Activated T-cell treated with anti-CD3 and anti-CD28 coated beads, Interleukin-2, amount 50 U/mL, for 4 hours (primary cell): ENCODE results near the gene TAF9B. TPM values are rescaled to one million over a fixed set of nuclear protein-coding genes. Genes with fewer than 3 reads are reported as not detected.
"Not testable (repeated sequence)": the region's sequence is repeated elsewhere in the genome, so short reads cannot be mapped to it uniquely, and the experiment has no call there.

Experiments
- ATAC-seq, 2 donors: fragments of 200-7000 bp; cut with Tn5 transposase; one replicate each; pipeline ENCODE4 v1.10.0; 2021
- DNase-seq: peaks from one replicate; pipeline ENCODE4 v3.0.0-alpha.2; 2020
- H3K27me3 Mint-ChIP-seq: one replicate; pipeline ENCODE4 v1.8.0; 2021; ENCODE audit warnings: low read depth, mixed read lengths
- H3K36me3 Mint-ChIP-seq: one replicate; pipeline ENCODE4 v1.8.0; 2022; ENCODE audit warnings: mixed read lengths; ENCODE audit not compliant: insufficient read depth
- H3K4me1 Mint-ChIP-seq: one replicate; pipeline ENCODE4 v1.8.0; 2021; ENCODE audit warnings: low read depth, mixed read lengths
- H3K4me3 Mint-ChIP-seq: one replicate; pipeline ENCODE4 v1.8.0; 2021; ENCODE audit warnings: mild to moderate bottlenecking, moderate library complexity, mixed read lengths
- H3K9me3 Mint-ChIP-seq: one replicate; pipeline ENCODE4 v1.8.0; 2021; ENCODE audit warnings: mixed read lengths
- total RNA-seq, 3 donors: library from RNA; stranded (reverse); gene quantifications; one replicate each; pipeline ENCODE4 v1.2.1, GENCODE V29; 2021

TAF9B gene
- total RNA-seq, 3 donors from 2014 or later = 19.7 to 22.5 (median 20.8) TPM

DNA sequence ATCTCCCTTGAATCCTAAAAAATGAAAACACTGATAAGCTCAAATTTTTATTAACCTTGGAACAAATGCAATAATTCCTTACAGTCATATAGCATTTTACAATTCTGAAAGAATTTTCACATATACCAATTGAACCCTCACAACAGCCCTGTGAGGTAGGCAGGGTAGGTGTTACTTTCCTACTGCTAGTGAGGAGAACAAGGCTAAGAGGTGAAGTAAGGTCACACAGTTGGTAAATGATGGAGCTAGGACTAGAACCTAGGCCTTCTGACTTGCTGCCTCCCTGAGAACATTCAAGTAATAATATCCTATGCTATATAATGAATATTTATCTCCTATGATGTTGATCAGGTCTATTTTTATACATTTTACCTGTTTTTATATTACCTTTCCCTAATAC is 9.7 kb downstream of the TAF9B start:
- peaks cover 12% of the 10 kb centered on the region for H3K36me3 Mint-ChIP-seq
- H3K4me3 Mint-ChIP-seq = no peak overlapping the region
- H3K9me3 Mint-ChIP-seq = no peaks in the 10 kb centered on the region
- no peak for ATAC-seq
- DNase-seq = no peak
- H3K27me3 Mint-ChIP-seq = no peaks in the 10 kb centered on the region
- H3K4me1 Mint-ChIP-seq = peaks cover 6% of the 10 kb centered on the region

DNA sequence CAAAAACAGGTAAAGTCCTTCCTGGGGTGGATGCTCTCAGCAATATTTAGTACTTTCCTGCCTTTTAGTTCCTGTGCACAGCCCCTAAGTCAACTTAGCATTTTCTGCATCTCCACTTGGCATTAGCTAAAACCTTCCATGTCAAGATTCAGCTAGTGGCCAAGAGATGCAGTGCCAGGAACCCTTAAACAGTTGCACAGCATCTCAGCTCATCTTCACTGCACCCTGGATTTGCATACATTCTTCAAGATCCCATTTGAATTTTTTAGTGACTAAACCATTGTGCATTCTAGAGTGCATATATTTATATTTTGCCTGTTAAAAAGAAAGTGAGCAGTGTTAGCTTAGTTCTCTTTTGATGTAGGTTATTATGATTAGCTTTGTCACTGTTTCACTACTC is 13.7 kb downstream of the TAF9B start:
- DNase-seq, H3K9me3 Mint-ChIP-seq, H3K27me3 Mint-ChIP-seq, H3K4me3 Mint-ChIP-seq, ATAC-seq: not testable (repeated sequence)
- peaks cover 29% of the 10 kb centered on the region for H3K4me1 Mint-ChIP-seq
- H3K36me3 Mint-ChIP-seq = peaks cover 23% of the 10 kb centered on the region

DNA sequence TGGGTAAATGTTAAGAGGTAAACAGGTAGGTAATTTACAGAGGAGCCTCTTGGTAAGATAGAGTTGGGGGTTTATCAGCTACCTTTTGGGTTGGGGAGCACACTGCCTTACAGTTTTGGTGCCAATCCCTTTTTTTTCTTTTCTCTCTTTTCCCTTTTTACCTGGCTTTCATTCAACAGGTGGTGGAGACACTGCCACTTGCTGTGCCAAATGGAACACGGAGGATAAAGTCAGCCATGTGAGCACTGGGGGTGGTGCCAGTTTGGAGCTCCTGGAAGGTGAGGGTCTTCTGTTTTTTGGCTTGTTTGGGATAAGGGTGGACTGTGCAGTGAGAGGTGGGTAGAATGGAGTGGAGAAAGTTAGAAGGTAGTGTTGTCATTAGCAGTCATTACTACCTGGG is 14.3 kb downstream of the TAF9B start:
- ATAC-seq = no peak
- H3K4me3 Mint-ChIP-seq = no peak overlapping the region
- H3K27me3 Mint-ChIP-seq = no peaks in the 10 kb centered on the region
- no peak for DNase-seq
- H3K36me3 Mint-ChIP-seq = peaks cover 20% of the 10 kb centered on the region
- peaks cover 28% of the 10 kb centered on the region for H3K4me1 Mint-ChIP-seq
- H3K9me3 Mint-ChIP-seq = no peaks in the 10 kb centered on the region

DNA sequence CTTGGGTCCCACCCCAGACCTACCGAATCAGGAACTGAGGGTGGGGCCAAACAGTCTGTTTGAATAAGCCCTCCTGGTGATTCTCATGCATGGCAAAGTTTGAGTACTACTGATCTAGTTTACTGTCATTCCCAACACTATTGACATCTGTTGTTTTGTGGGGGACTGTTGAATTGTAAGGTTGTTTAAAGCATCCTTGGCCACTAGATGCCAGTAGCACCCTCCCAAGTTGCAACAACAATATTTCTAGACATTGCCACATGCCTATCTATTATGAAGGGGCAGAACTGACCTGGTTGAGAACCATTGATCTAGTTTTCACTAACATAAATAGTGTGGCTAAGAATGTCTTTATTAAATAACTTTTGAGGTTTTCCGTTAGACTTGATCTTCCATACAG is 15.1 kb downstream of the TAF9B start:
- Mint-ChIP-seq H3K36me3 (peaks cover 26% of the 10 kb centered on the region), H3K9me3 (no peaks in the 10 kb centered on the region), H3K27me3 (no peaks in the 10 kb centered on the region), H3K4me3 (no peak overlapping the region), H3K4me1 (peaks cover 31% of the 10 kb centered on the region)
- DNase-seq = no peak
- ATAC-seq = no peak

DNA sequence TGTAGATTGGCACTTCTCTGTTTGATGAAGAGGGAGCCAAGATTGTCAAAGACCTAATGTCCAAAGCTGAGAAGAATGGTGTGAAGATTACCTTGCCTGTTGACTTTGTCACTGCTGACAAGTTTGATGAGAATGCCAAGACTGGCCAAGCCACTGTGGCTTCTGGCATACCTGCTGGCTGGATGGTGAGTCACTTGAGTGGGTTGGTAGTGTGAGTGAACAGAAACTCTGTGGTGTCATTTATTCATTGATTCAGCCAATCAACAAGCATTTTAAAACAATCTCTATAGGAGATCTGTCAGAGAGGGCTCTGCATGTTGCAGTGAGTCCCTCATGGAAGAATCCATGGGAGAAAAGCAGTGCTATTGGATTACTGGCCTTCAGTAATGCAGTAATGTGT is 16.3 kb downstream of the TAF9B start:
- Mint-ChIP-seq H3K36me3 (peaks cover 27% of the 10 kb centered on the region), H3K9me3 (no peaks in the 10 kb centered on the region), H3K4me1 (peaks cover 37% of the 10 kb centered on the region), H3K27me3 (no peaks in the 10 kb centered on the region), H3K4me3 (no peak overlapping the region)
- ATAC-seq = peak; percentile 90 to 92
- peak; percentile 31 for DNase-seq

DNA sequence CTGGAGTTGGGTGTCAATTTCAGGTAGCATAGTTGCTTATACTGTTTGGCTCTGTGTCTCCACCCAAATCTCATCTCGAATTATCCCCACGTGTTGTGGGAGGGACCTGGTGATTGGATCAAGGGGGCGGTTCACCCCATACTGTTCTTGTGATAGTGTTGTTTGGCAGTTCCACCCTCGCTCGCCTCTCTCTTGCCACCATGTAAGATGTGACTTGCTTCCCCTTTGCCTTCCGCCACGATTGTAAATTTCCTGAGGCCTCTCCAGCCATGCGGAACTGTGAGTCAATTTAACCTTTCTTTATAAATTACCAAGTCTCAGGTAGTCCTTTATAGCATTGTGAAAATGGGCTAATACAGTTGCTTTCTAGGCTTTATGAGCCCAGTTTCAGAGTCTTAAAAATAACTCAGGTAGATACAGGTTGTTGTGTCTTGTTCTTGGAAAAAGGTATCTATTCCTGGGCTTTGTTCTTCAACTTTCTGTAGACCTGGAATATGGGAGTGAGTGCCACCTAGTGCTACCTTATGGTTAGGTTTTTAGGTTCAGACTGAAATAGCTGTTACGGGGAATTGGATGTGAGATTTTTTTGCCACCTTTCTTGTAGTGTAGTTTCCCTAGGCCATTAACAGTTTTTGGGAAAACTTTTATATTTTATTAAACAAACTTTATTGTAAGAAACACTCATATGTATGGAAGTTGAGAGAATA is 19.8 kb downstream of the TAF9B start:
- Mint-ChIP-seq H3K4me3 (no peak overlapping the region), H3K4me1 (peaks cover 55% of the 10 kb centered on the region), H3K9me3 (no peaks in the 10 kb centered on the region), H3K36me3 (peaks cover 38% of the 10 kb centered on the region), H3K27me3 (no peaks in the 10 kb centered on the region)
- DNase-seq = no peak
- ATAC-seq = no peak

DNA sequence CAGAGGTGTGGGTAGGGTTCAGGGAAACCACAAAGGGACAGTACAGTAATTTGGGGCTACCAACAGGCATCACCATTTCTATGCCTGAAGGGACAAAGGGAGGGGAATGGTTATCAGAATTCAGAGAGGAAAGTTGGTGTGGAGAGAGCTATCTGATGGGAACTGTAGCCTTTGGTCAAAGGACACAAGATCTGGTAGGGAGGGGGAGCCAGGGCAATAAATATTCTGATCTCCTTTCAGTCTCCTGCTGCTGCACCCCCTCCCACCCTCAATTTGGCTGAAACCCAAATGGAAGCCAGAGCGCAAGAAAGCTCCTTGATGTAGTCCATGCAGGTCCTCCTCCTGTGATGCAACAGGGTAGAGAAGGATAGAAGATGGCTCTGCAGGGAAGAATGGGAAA is 20.8 kb downstream of the TAF9B start:
- no peak overlapping the region for H3K4me3 Mint-ChIP-seq
- DNase-seq = no peak
- no peaks in the 10 kb centered on the region for H3K9me3 Mint-ChIP-seq
- peaks cover 33% of the 10 kb centered on the region for H3K36me3 Mint-ChIP-seq
- H3K4me1 Mint-ChIP-seq = peaks cover 53% of the 10 kb centered on the region
- no peaks in the 10 kb centered on the region for H3K27me3 Mint-ChIP-seq
- no peak for ATAC-seq

DNA sequence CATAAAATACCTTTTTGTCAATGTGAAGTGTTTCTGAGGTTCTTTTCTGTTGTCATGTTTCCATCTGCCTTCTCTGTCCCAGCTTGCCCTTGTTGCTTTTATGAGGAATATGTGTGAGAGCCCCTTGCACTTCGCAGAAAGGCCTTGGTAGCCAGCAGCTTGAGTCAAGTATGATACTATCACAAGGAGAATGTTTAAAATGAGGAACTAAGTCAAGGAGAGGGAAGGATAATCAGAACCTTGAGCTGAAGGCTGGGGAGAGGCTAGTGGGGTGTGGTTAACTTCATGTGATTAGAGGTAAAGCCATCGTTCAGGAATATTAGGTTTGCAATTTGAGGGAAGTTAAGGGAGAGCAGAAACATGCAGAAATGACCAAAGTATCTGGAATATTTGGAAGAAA is 22.7 kb downstream of the TAF9B start:
- no peak for DNase-seq
- no peak for ATAC-seq
- Mint-ChIP-seq H3K9me3 (no peaks in the 10 kb centered on the region), H3K27me3 (no peaks in the 10 kb centered on the region), H3K4me3 (no peak overlapping the region), H3K36me3 (peaks cover 34% of the 10 kb centered on the region), H3K4me1 (peaks cover 47% of the 10 kb centered on the region)

DNA sequence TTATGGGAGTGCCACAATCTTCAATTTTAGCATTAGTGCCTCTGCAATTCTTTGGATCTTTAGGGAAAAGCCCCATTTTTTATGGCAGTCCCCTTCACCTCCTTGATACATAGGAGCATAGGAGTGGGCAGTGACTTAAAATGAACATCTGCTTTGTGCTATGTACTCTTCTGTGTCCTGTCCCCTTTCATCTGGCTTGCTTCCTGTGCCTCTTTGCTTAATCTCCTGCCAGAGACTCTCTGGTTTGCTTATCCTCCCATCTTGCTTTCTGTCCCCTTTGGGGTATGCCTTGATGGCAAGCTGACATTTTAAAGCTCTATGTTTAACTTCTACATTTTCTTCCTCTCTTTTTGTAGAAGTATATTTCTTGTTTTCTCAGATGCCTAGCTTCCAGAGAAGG is 23.1 kb downstream of the TAF9B start:
- peaks cover 36% of the 10 kb centered on the region for H3K36me3 Mint-ChIP-seq
- H3K4me1 Mint-ChIP-seq = peaks cover 49% of the 10 kb centered on the region
- no peak for ATAC-seq
- DNase-seq = no peak
- no peak overlapping the region for H3K4me3 Mint-ChIP-seq
- H3K27me3 Mint-ChIP-seq = no peaks in the 10 kb centered on the region
- no peaks in the 10 kb centered on the region for H3K9me3 Mint-ChIP-seq

DNA sequence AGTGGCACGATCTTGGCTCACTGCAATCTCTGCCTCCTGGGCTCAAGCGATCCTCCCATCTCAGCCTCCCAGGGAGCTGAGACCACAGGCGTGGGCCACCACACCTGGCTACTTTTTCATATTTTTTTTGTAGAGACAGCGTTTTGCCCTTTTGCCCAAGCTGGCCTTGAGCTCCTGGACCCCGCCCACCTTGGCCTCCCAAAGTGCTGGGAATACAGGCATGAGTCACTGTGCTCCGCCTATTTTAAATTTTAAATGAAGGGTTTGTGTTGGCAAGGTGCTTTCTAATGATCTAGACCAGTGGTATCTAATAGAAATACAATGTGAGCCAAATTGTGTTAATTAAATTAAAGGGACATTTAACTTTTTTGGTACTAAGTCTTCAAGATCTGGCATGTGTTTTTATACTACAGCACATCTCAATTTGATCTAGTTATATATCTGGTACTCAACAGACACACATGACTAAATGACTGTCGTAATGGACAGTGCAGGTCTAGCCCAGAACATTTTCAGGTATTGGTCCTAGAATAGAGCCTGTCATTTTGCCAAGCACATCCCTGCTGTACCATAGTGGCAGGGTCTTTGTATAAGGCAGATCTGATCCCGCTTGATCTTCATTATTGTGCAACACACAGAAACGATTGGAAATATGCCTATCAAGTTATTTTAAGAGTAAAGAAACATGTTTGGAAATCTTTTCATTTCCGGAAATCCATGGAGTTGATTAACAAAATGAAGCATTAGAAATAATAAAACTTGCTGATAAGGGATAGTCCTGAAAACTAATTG is 28.1 kb downstream of the TAF9B start:
- Mint-ChIP-seq H3K4me1 (peaks cover 57% of the 10 kb centered on the region), H3K4me3 (no peak overlapping the region), H3K36me3 (peaks cover 31% of the 10 kb centered on the region), H3K9me3 (no peaks in the 10 kb centered on the region), H3K27me3 (no peaks in the 10 kb centered on the region)
- DNase-seq = no peak
- no peak for ATAC-seq

DNA sequence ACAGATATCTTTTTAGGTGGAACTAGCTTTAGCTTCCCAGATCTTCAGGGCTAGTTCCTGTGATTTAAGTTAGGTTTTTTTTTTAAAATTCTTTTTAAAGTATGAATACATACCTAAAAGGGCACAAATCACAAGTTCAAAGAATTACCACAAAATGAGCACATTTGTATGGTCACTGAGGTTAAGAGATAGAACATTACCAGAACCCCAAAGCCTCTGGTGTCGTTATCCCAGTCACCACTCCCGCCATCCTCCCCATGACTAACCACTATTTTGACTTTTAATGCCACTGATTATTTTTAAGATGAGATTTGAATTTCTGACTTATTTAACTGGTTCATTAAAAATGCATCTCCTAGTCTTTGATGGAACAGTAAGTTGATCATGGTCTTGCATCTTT is 30.0 kb downstream of the TAF9B start:
- DNase-seq (no peak), ATAC-seq (peak in 1 of 2 donors; percentile 41)
- H3K27me3 Mint-ChIP-seq = no peaks in the 10 kb centered on the region
- peaks cover 52% of the 10 kb centered on the region for H3K4me1 Mint-ChIP-seq
- no peaks in the 10 kb centered on the region for H3K9me3 Mint-ChIP-seq
- peak overlapping the region; percentile 93 for H3K4me3 Mint-ChIP-seq
- peaks cover 43% of the 10 kb centered on the region for H3K36me3 Mint-ChIP-seq

DNA sequence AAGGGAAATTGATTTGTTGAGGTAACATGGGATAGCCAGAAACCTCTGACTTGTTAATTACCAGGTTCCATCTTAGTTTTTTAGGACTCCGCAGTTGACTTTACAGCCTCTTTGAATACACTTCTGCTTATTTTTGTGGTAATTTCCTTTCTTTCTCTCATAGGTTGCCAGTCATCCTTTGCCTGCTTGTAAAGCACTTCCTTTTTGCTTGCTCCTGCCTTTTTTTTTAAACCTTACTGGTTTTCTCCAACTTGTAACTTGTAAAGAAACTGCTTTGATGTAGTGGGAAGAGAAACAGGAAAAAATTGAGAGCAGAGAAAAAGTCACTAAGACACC is 32.8 kb downstream of the TAF9B start:
- ATAC-seq (no peak), DNase-seq (no peak)
- Mint-ChIP-seq H3K4me1 (peaks cover 50% of the 10 kb centered on the region), H3K27me3 (no peaks in the 10 kb centered on the region), H3K36me3 (peaks cover 36% of the 10 kb centered on the region), H3K9me3 (no peaks in the 10 kb centered on the region), H3K4me3 (peak overlapping the region; percentile 93)

DNA sequence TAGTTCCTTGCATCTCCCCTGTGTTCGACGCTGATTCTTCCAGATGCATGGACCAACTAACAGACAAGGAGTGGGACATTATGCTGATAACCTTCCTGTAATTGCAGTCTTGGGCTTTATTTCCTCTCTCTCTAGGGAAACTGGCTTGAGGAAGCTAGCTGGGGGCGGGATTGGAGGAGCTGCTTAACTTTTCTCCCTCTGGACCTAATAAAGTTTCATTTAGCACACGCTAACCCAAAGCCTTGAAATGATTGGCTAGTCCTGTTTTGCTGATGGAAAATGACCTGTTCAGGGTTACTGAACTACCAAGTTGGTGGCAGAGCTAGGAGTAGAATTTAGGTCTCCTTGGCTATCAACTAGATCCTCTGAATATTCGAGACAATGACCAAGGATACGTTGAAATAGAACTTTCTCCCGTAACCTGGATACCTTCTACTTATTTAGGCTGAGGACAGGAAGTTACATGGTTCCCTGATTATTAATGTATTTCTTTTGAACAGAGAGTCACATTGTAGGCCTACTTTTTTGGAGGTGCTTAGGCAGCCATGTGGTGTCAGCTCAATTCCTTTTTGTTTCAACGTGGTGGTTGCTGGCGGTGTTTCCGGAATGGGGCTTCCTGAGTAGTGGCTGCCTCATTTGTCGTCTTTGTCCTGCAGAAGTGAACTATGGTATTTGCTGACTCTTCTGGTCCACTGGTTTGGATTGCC is 33.4 kb downstream of the TAF9B start:
- DNase-seq (peak; percentile 18), ATAC-seq (no peak)
- Mint-ChIP-seq H3K36me3 (peaks cover 33% of the 10 kb centered on the region), H3K4me1 (peaks cover 47% of the 10 kb centered on the region), H3K9me3 (no peaks in the 10 kb centered on the region), H3K4me3 (peak overlapping the region; percentile 93), H3K27me3 (no peaks in the 10 kb centered on the region)

DNA sequence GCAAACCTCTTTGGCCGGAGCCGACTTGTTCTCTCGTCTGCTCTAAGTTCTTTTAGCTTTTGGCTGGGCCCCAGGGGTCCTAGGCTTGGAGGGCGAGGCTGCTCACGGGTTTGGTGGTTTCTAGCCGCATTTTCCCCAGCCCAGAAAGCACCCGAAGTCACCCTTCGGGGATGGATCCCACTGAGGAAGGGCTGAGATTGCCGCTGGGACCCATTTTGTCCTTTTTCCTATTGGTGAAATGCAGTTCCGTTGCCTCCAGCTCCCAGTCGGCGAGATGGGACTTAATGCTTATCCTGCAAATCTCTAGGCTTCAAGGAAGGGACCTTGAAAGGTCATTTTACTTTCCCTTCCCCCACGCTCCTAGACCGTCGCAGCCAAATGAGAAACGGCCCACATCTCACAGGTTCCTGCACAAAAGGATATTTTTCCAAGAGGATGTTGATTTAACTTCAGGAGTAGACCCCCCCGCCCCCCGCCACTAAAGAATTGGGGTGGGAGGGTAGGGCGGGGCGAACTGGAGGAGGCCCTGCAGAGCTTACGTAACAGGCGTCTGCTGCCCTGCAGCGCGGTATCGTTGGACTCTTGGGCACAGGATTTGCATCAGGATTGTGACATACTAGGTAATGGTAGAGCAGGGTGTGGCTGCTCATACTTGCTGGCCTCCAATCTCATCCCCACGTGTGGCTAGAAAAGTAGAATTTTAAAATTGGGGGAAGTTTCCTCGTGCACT is 34.8 kb downstream of the TAF9B start:
- Mint-ChIP-seq H3K4me1 (peaks cover 44% of the 10 kb centered on the region), H3K9me3 (no peaks in the 10 kb centered on the region), H3K4me3 (peak overlapping the region; percentile 93), H3K27me3 (no peaks in the 10 kb centered on the region), H3K36me3 (peaks cover 31% of the 10 kb centered on the region)
- no peak for ATAC-seq
- DNase-seq = no peak
